HepG2 (cell line): Measurements from ENCODE around the gene SYNE2. TPM values are rescaled to one million over a fixed set of nuclear protein-coding genes. Genes with fewer than 3 reads are reported as not detected.

Experiments
- ATAC-seq: fragments of 200-7000 bp; cut with Tn5 transposase; 3 replicates; pipeline ENCODE4 v1.9.1; 2020; ENCODE audit warnings: mild to moderate bottlenecking, moderate library complexity
- BruUV-seq: library from RNA; stranded (reverse); fragments of 400-500 nt; replicated peaks from 2 replicates; lab custom pipeline; 2021; lab: Mats Ljungman, UMichigan
- CTCF ChIA-PET: fragments of 300-600 bp; formaldehyde crosslinking; extraction: SDS; loops from one replicate; lab custom pipeline; 2021; ENCODE audit warnings: low total read pairs, inconsistent platforms, low intra/inter-chr PET ratio; lab: Yijun Ruan, JAX
- POLR2A ChIA-PET: fragments of 350-600 bp; sonication (Branson Sonifier 250); formaldehyde crosslinking; loops from one replicate; lab custom pipeline; 2020; ENCODE audit warnings: antibody characterized with exemption, inconsistent platforms; lab: Yijun Ruan, JAX
- DNase-seq: peaks from one replicate; pipeline ENCODE4 v3.0.0-alpha.2; 2015; ENCODE audit warnings: low spot score
- FAIRE-seq: peaks from 3 replicates; lab custom pipeline; 2011; peaks lifted over from hg19 to GRCh38; lab: Jason Lieb, UNC
- H2AFZ ChIP-seq: one replicate; pipeline ENCODE4 v1.6.1; 2011; ENCODE audit warnings: low read length, inconsistent platforms
- H3K27ac ChIP-seq: fragments of 300-600 bp; 3 replicates; pipeline ENCODE4 v1.8.0; 2011; ENCODE audit warnings: mixed run types, mild to moderate bottlenecking, mixed read lengths, low read length, inconsistent platforms; ENCODE audit not compliant: insufficient read depth; ENCODE audit errors: extremely low read length
- H3K27me3 ChIP-seq, 2 experiments: fragments of 200-600 bp in 1 of 2; 2 replicates in 1 of 2; 3 replicates in 1 of 2; pipeline versions ENCODE4 v1.6.0 to v1.8.0; 2011; ENCODE audit warnings: low read length in 2 of 2, mild to moderate bottlenecking in 2 of 2, moderate library complexity in 2 of 2, inconsistent platforms in 1 of 2; ENCODE audit not compliant: insufficient read depth in 2 of 2, control insufficient read depth in 1 of 2
- H3K36me3 ChIP-seq, 2 experiments: fragments of 200-600 bp in 1 of 2; replicated peaks in 1 of 2; 2 replicates in 1 of 2; 3 replicates in 1 of 2; pipeline versions ENCODE4 v1.5.1 to v1.8.0; 2011; ENCODE audit warnings: low read length in 2 of 2, inconsistent platforms in 1 of 2; ENCODE audit not compliant: insufficient read depth in 2 of 2, control insufficient read depth in 1 of 2
- H3K4me1 ChIP-seq: 2 replicates; pipeline ENCODE4 v1.5.1; 2012; ENCODE audit warnings: low read length, inconsistent platforms; ENCODE audit not compliant: insufficient read depth
- H3K4me2 ChIP-seq: 2 replicates; pipeline ENCODE4 v1.6.0; 2011; ENCODE audit warnings: low read depth, low read length, inconsistent platforms
- H3K4me3 ChIP-seq, 3 experiments: fragments of 200-600 bp in 1 of 3; sonication (generic), shearing (Covaris generic) in 1 of 3; replicated peaks in 1 of 3; 2 replicates each; pipeline ENCODE4 v1.5.1; 2011 to 2016; ENCODE audit warnings: low read length in 3 of 3, inconsistent platforms in 2 of 3, low read depth in 2 of 3, mild to moderate bottlenecking in 2 of 3, control low read depth in 1 of 3, mixed read lengths in 1 of 3; ENCODE audit not compliant: insufficient read depth in 1 of 3
- H3K79me2 ChIP-seq: one replicate; pipeline ENCODE4 v1.6.1; 2011; ENCODE audit warnings: low read length, inconsistent platforms; ENCODE audit not compliant: insufficient read depth
- H3K9ac ChIP-seq: 2 replicates; pipeline ENCODE4 v1.6.0; 2011; ENCODE audit warnings: mild to moderate bottlenecking, low read depth, low read length, inconsistent platforms; ENCODE audit not compliant: insufficient read depth
- H3K9me3 ChIP-seq: 2 replicates; pipeline ENCODE4 v1.5.1; 2012; ENCODE audit warnings: mild to moderate bottlenecking, low read length
- H4K20me1 ChIP-seq: 2 replicates; pipeline ENCODE4 v1.6.0; 2011; ENCODE audit warnings: inconsistent platforms, mild to moderate bottlenecking, low read length, moderate library complexity; ENCODE audit not compliant: insufficient read depth
- GABPB1 ChIP-seq: IDR thresholded peaks from 2 replicates; pipeline ENCODE4 v1.6.1; 2016; ENCODE audit warnings: mild to moderate bottlenecking, missing genetic modification reagents, moderate library complexity, missing compliant biosample characterization
- HMG20A ChIP-seq: IDR thresholded peaks from 2 replicates; pipeline ENCODE4 v1.6.1; 2016; ENCODE audit warnings: borderline replicate concordance
- HOXA3 ChIP-seq: sonication (generic); formaldehyde crosslinking; IDR thresholded peaks from 2 replicates; pipeline ENCODE4 v1.5.0; 2020; ENCODE audit warnings: missing genetic modification reagents
- MAF1 ChIP-seq: sonication (generic); formaldehyde crosslinking; IDR thresholded peaks from 2 replicates; pipeline ENCODE4 v1.5.0; 2020; ENCODE audit warnings: missing genetic modification reagents, borderline replicate concordance
- MIER3 ChIP-seq: IDR thresholded peaks from 2 replicates; pipeline ENCODE4 v1.6.1; 2016; ENCODE audit warnings: missing compliant biosample characterization, borderline replicate concordance
- NPAS2 ChIP-seq: sonication (generic); formaldehyde crosslinking; IDR thresholded peaks from 2 replicates; pipeline ENCODE4 v1.8.0; 2022; ENCODE audit warnings: mild to moderate bottlenecking, missing genetic modification reagents, borderline replicate concordance
- NR2C2 ChIP-seq: sonication (generic); formaldehyde crosslinking; IDR thresholded peaks from 2 replicates; pipeline ENCODE4 v1.4.0; 2020; ENCODE audit warnings: missing genetic modification reagents, mild to moderate bottlenecking, moderate library complexity, borderline replicate concordance
- SOX6 ChIP-seq, 2 experiments: fragments of 450-650 bp in 1 of 2; sonication (generic) in 1 of 2; formaldehyde crosslinking in 1 of 2; IDR thresholded peaks; 2 replicates each; pipeline versions ENCODE4 v1.4.0 to v1.6.1; 2017 to 2020; ENCODE audit warnings: antibody characterized with exemption in 1 of 2, mild to moderate bottlenecking in 1 of 2, missing genetic modification reagents in 1 of 2
- ZFP82 ChIP-seq: sonication (generic); formaldehyde crosslinking; IDR thresholded peaks from 2 replicates; pipeline ENCODE4 v1.5.1; 2020; ENCODE audit warnings: mild to moderate bottlenecking, missing genetic modification reagents, borderline replicate concordance
- ZNF18 ChIP-seq: sonication (generic); formaldehyde crosslinking; IDR thresholded peaks from 2 replicates; pipeline ENCODE4 v1.8.0; 2022; ENCODE audit warnings: mild to moderate bottlenecking, missing genetic modification reagents; ENCODE audit not compliant: insufficient replicate concordance
- ZNF180 ChIP-seq: sonication (generic); formaldehyde crosslinking; IDR thresholded peaks from 2 replicates; pipeline ENCODE4 v1.4.0; 2020; ENCODE audit warnings: low read depth, missing genetic modification reagents, borderline replicate concordance
- ZNF232 ChIP-seq: sonication (generic); formaldehyde crosslinking; IDR thresholded peaks from 2 replicates; pipeline ENCODE4 v1.4.0; 2020; ENCODE audit warnings: missing genetic modification reagents, borderline replicate concordance
- ZNF354B ChIP-seq: sonication (generic); formaldehyde crosslinking; IDR thresholded peaks from 2 replicates; pipeline ENCODE4 v1.8.0; 2022; ENCODE audit warnings: mild to moderate bottlenecking, missing genetic modification reagents
- ZNF367 ChIP-seq: sonication (generic); formaldehyde crosslinking; IDR thresholded peaks from 2 replicates; pipeline ENCODE4 v1.4.0; 2020; ENCODE audit warnings: missing genetic modification reagents, borderline replicate concordance
- ZNF547 ChIP-seq: sonication (generic); formaldehyde crosslinking; IDR thresholded peaks from 2 replicates; pipeline ENCODE4 v1.5.1; 2020; ENCODE audit warnings: mild to moderate bottlenecking, missing genetic modification reagents
- ZNF570 ChIP-seq: sonication (generic); formaldehyde crosslinking; IDR thresholded peaks from 2 replicates; pipeline ENCODE4 v1.4.0; 2020; ENCODE audit warnings: mild to moderate bottlenecking, missing genetic modification reagents, borderline replicate concordance
- ZNF609 ChIP-seq: sonication (generic); formaldehyde crosslinking; IDR thresholded peaks from 2 replicates; pipeline ENCODE4 v1.4.0; 2020; ENCODE audit warnings: mild to moderate bottlenecking, missing genetic modification reagents, borderline replicate concordance
- ZNF790 ChIP-seq: sonication (generic); formaldehyde crosslinking; IDR thresholded peaks from 2 replicates; pipeline ENCODE4 v1.8.0; 2022; ENCODE audit warnings: missing genetic modification reagents, mild to moderate bottlenecking, borderline replicate concordance
- WGBS: methylation state at CpG from one replicate; pipeline ENCODE4 v1.1.6; 2017; ENCODE audit warnings: low lambda C conversion rate; 5-methylcytosine and 5-hydroxymethylcytosine counted together
- in situ Hi-C: cut with HindIII; loops from 2 replicates; pipeline ENCODE4 v1.10.0; 2017; ENCODE audit warnings: low pct_unique_long_range_greater_than_20kb; ENCODE audit not compliant: extremely low pct_ligation_motif_present
- intact Hi-C: fragments of 100-400 bp; cut with micrococcal nuclease; formaldehyde crosslinking; loops from one replicate; pipeline ENCODE4 v1.10.0; 2022; ENCODE audit not compliant: unreplicated experiment
- polyA plus RNA-seq, 8 experiments: library from polyadenylated mRNA; depleted of rRNA in 3 of 8; stranded (reverse) in 7 of 8; unstranded in 1 of 8; fragments of >200 nt; fragmentation: Illumina TruSeq in 4 of 8; extraction: Trizol in 4 of 8; gene quantifications; 2 replicates each; pipeline versions ENCODE4 v1.2.1 to v1.2.3, GENCODE V29; 2011 to 2016; ENCODE audit warnings: low read depth in 4 of 8, missing spikeins in 1 of 8, mixed read lengths in 1 of 8; ENCODE audit not compliant: insufficient read depth in 1 of 8
- total RNA-seq, 5 experiments: library from RNA; depleted of rRNA; stranded (reverse); fragments of >200 nt; fragmentation: Illumina TruSeq; extraction: Trizol; gene quantifications; 2 replicates each; pipeline ENCODE4 v1.2.3, GENCODE V29; 2016; ENCODE audit warnings: low read depth in 1 of 5

The SYNE2 gene
- total and polyA plus RNA-seq, 2 of the 13 experiments (the other 11 are each of a cell fraction or from before 2014, with no cell fraction given), result 6.2 to 13.3 TPM

DNA sequence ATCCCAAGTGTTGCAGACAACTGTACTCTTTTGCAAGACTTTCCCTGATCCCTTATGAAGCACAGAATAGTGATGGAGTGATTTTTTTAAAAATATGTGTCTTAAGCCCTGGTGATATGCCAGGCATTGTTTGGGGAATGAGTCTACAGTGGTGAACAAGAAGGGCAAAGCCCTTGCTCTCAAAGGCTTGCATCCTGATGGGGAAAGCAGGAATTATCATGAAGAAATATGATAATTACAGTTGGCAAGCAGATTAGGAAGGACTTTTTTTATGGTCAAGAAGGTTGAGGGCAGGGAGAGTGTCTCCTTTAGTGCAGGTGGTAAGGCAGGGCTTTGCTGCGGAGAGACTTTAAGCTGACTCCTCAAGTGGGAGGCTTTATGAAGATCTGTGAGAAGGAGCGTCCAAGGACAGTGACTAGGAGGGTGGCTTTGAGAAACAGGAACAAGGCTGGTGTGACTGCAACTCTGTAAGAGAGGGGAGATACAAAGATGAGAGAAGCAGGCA is 100.2 kb downstream of the SYNE2 start:
- Histone ChIP-seq H3K4me2 (no peak overlapping the region), H3K4me3 (no peak overlapping the region)
- POLR2A ChIA-PET, result no interaction called here

More for the DNA sequence above, 100.2 kb downstream of the SYNE2 start:
- WGBS, result 92% methylated on average over 2 of the region's 2 CpGs
- FAIRE-seq, result no peak
- Histone ChIP-seq H3K27me3 (no peaks in the 10 kb centered on the region), H3K79me2 (no peaks in the 10 kb centered on the region), H3K27ac (no peak overlapping the region), H4K20me1 (no peaks in the 10 kb centered on the region), H3K4me1 (no peaks in the 10 kb centered on the region), H2AFZ (no peak overlapping the region), H3K9me3 (no peaks in the 10 kb centered on the region), H3K9ac (no peak overlapping the region), H3K36me3 (peaks cover 0 to 4% of the 10 kb centered on the region in 2 experiments; a peak in 2 of 5 replicates)
- TF ChIP-seq MIER3 (no peak), HMG20A (no peak), MAF1 (CRISPR knock-in tag) (no peak), ZNF354B (CRISPR knock-in tag) (no peak), ZNF570 (no peak), ZFP82 (CRISPR knock-in tag) (no peak), ZNF609 (CRISPR knock-in tag) (no peak), NR2C2 (CRISPR knock-in tag) (no peak), ZNF18 (CRISPR knock-in tag) (no peak), ZNF232 (no peak), ZNF547 (no peak), HOXA3 (CRISPR knock-in tag) (no peak), NPAS2 (CRISPR knock-in tag) (no peak), ZNF180 (CRISPR knock-in tag) (no peak), ZNF790 (CRISPR knock-in tag) (no peak), GABPB1 (CRISPR knock-in tag) (no peak), ZNF367 (no peak), SOX6 (IDR thresholded peaks at IDR 0.05) (no peak), SOX6 (CRISPR knock-in tag; IDR thresholded peaks at IDR 0.05) (no peak)
- in situ Hi-C loops (no loop called here), intact Hi-C loops (no loop called here)
- no peak for DNase-seq
- BruUV-seq, result no TSS peak
- ATAC-seq, result no peak
- CTCF ChIA-PET, result no interaction called here
